Measurements from ENCODE around the gene TBC1D2B.
"Not testable (repeated sequence)": the region's sequence is repeated elsewhere in the genome, so short reads cannot be mapped to it uniquely, and the experiment has no call there.

Gene TBC1D2B

GRCh38 chr15:77985031-77985930 is 92.2 kb downstream of the TBC1D2B start:
- no peak for DNase-seq

- no peak for DNase-seq
These were observed 93.1 kb downstream of the TBC1D2B start for GRCh38 chr15:77984446-77984861.

GRCh38 chr15:77983708-77984445 is 93.6 kb downstream of the TBC1D2B start:
- DNase-seq = no peak

- DNase-seq = no peak
These were observed 94.3 kb downstream of the TBC1D2B start for GRCh38 chr15:77983091-77983707.

DNA sequence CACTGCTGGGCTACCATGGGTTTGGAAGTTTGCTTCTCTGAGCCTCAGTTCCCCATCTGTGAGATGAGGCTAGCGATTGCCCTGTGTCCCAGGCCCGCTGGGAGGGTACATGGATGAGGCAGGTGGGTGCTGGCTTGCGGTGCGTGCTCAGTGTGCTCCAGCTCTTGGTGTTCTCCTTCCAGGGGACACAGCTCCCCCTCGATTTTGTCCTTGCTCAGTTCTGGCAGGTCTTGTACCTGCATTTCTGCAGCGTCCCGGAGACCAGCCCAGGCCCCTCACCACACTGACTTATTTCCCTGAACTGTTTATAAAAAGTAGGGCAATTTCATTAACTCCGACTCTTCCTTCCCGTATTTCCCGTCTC is 95.4 kb downstream of the TBC1D2B start:
- no peak for DNase-seq

DNA sequence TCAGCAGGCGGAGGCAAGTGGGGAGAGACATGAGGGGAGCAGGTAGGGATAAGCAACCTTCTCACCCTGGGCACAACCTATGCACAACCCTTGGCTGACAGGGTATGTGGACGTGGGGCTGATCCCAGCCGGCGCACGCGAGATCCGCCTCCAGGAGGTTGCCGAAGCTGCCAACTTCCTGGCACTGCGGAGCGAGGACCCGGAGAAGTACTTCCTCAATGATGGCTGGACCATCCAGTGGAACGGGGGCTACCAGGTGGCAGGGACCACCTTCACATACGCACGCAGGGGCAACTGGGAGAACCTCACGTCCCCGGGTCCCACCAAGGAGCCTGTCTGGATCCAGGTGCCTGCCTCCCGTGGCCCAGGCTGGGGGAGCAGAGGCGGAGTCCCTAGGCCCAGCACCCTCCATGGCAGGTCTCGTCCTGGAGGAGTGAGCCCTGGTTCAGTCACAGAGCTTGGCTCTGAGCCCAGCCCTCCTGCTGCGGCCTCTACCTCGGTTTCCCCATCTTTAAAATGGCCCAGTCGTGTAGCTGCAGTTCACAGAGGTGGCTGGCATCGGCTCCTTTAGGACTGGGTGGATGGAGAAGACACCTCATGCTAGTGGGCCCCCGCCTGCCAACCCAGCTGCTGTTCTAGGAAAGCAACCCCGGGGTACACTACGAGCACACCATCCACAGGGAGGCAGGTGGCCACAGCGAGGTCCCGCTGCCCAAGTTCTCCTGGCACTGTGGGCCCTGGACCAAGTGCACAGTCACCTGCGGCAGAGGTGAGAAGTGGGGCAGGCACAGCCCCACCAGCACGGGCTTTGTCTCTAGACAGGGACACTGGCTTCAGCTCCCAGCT is 96.0 kb downstream of the TBC1D2B start:
- no peak for DNase-seq

DNA sequence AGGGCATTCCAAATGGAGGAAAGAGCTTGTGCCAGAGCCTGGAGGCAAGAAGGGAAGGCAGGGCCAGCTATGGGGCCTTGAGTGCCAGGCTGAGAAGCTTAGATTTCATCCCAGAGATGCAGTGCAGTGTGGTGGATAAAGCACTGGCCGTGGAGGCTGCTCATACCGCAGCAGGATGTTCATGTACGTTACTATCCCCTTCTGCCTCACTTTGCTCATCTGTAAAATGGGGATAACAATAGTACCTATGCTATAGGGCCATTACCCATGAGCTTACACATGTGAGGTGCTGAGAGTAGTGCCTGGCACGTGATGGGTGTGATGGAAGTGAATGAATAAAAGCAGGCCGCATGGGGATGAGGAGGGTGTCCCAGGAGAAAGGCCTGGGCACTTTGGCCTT is 96.8 kb downstream of the TBC1D2B start:
- DNase-seq = not testable (repeated sequence)

DNA sequence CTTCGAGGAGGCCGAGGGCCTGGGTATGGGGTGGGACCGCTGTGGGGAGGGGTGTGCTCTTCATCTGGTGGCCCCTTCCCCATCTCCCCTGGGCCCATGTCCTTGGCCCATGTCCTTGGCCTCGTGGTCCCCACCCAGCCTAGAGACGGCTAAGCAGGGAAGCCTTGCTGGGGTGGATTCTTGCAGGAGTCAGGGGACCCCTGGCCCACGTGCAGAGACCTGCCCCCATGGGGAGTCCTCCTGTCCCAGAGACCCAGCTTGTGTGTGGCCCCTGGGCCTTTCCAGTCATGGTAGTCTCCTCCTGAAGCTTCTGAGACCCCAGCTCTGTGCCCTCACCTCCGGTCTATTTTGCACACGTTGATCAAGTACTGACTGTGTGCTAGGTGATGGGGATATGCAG is 97.4 kb downstream of the TBC1D2B start:
- DNase-seq = no peak

GRCh38 chr15:77979157-77979556 is 98.4 kb downstream of the TBC1D2B start:
- DNase-seq = not testable (repeated sequence)

DNA sequence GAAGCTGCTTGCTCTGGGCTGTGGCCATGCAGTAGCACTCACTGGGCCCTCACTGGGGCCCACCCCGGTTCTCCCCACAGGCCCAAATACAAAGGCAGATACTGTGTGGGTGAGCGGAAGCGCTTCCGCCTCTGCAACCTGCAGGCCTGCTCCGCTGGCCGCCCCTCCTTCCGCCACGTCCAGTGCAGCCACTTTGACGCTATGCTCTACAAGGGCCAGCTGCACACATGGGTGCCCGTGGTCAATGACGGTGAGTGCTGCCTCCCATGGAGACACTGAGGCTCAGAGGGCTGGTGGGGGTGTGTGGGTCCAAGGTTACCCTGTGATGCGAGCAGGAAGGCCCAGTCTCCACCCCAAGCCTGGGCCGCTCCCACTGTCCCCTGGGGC is 98.8 kb downstream of the TBC1D2B start:
- not testable (repeated sequence) for DNase-seq

DNA sequence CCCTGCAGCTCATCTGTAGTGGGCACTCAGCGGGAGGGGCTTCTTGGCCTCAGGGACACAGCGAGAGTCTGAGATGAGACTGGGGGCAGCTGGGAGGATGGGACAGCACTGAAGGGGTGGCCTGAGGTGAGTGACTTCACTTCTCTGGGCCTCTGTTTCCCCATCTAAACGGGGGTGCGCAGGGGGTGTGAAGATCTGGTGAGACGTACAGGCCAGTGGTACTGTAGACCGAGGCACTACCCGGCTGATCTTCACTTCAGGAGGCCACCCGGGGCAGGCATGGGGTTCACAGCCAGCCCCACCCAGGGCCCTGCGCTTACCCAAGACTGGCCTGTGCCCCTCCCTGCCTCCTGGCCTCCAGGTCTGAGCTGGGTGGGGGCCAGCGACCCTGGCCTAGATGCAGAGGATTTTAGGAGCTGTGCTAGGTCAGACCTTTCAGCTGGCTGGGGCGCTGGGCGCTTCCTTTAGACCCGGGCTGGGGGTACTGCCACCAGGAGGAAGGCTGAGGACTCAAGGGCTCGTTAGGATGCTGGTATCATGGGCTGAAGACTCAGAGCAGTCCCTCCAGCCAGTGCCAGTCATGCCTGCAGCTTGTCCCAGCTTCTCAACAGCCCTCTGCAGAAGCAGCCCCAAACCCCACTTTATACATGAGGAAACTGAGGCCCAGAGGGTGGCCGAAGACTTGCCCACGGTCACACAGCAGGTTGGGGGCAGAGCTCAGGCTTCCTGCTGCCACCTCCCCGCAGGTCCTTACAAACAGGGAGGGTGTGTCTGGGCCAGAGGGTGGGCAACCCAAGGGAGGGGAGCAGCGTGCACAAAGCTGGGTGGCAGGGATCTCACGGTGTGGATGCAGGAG is 99.4 kb downstream of the TBC1D2B start:
- DNase-seq = not testable (repeated sequence)

DNA sequence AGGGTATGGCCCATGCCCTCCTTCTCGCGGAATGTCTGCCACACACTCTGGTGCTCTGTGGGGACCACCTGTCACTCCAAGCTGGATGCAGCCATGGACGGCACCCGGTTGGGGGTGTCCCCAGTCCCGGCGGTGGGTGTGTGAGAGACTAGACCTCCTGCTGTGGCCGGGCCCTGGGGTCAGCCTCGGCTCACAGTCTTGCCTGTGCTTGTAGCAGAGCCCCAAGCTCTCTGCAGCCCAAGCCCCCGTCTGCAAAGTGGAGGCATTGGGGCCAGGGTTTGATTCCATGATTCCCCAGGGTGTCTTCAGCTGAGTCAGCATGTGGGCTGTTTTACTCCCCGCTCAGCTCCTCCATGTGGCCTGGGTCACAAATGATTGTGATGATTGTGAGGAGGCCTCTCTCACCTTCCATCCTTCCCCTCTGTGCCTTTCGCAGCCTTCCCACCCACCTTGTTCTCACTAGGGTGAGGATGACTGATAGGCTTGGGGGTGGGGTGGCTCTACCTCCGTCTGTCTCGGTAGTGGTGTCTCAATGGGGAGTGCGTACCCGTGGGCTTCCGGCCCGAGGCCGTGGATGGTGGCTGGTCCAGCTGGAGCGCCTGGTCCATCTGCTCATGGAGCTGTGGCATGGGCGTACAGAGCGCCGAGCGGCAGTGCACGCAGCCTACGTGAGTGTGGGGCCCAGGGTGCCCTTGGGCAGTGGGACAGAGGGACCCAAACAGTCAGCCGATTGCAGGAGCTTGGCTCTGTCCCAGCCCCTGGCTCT is 100.6 kb downstream of the TBC1D2B start:
- not testable (repeated sequence) for DNase-seq

DNA sequence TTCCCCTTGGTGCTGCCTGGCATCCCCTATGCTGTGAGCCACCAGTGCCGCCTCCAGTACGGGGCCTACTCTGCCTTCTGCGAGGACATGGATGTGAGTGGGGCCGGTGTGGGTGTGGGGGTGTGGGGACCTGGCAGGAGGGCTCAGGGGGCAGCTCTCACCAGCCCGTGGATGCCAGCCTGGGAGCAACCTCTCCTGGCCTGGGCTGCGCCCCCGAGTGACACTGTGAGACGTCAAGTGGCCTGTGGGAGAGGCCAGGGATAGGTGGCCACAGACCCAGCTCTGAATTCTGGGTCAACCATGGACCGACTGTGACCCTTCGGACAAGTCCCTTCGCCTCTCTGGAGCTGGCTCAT is 101.4 kb downstream of the TBC1D2B start:
- DNase-seq = not testable (repeated sequence)

DNA sequence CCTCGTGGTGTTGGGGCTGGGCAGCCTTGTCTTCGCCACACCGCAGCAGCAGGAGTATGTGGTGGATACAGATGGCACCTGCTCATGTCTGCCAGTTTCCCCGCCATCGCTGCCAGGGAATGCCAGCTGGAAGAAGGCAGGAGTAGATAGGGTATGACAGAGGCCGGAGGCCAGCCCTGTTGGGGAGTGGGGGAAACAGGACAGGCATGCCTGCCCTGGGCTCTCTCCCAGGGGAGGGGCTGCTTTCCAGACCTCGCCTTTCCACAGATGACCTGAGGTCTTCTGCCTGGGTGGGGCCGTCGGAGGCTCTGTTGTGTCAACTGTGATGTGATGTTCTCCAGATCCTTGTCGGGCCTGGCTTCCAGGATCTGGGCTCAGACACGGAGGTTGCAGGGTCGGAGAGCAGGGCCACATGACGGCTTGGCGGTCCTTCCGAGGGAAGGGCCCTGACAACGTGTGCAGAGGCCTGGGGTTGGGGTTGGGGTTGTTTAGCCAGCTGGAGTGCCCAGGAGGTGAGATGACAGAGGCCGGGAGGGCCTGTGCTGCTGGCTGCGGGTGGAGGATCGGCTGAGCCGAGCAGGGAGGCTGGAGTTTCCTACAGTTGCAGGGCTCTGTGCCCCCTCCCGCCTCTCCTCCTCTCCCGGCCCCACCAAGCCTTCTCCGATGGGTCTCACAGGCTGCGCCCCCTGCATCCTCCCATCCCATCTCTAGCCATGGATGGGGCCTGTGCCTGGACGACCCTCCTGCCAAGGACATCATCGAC is 102.0 kb downstream of the TBC1D2B start:
- DNase-seq = no peak

GRCh38 chr15:77974416-77975331 is 102.8 kb downstream of the TBC1D2B start:
- no peak for DNase-seq

DNA sequence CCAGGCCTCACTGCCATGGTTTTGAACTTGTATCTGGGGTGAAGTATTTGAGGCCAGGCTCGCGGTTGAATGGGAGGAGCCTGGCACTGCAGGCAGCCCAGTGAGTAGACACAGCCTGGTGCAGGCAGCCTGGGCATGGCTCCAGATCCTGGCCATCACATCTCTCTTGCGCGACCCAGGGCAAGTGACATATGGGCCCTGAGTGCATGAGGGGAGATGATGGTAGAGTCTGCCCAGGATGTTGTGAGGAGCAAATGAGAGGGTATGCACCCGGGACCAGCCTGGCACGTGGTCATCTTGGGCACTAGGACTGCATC is 103.5 kb downstream of the TBC1D2B start:
- no peak for DNase-seq

DNA sequence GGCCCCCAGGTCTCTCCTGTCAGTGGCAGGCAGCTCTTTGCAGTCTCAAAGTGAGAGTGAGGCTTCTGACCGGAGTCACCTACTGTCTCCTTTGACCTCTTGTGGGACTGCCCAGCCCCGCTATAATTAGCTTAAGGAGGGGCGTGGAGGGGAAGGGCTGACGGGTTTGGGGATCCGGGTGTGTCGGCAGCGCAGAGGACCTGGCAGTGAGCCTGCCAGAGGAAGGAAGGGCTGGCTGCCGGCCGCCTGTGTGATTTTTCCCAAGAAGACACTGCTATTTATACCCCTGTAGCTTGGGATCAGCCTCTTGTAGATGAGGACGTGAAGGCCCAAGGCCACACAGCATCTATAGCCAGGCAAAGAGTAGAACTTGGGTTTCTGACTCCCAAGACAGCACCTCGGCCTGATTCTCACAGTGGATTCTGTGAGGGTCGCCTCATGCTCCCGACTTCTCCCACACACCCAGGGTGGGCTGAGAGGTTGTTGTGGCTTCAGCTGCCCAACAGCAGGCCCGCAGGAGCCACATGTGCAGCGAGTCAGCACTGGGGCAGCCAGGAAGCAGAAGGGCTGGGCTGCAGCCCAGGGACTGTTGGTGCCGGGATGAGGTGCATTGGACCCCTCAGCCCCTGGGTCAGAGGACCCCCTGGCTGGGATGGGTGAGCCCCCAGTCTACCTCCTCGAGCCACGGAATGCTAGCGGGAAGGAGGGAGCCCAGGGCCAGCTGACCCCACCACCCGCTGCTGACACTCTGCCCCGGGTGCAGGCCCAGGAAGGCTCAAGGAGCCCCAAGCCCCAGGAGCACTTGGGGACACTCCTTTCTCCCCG is 104.0 kb downstream of the TBC1D2B start:
- DNase-seq = not testable (repeated sequence)

DNA sequence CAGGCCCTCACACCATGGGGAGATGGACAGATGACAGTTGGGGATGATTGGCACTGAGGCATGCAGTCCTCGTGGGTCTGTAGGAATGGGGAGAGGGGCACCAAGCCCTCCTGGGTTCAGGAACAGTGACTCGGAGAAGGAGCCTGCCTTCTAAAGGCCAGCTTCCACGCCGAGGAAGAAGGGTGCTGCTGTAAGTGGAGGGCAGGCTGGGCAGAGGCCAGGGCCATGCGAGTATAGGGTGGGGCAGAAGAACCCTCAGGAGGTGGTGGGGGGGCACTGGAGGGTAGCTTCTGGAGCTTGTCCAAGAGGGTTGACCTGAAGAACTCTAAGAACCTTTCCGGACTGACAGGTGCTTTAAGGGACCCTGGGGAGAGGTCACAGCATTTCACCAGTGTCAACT is 104.8 kb downstream of the TBC1D2B start:
- not testable (repeated sequence) for DNase-seq

Measured in stimulated activated CD4-positive, alpha-beta T cell treated with anti-CD3 and anti-CD28 coated beads, Interleukin-1b, Interleukin-23, amount 100 ng/mL, for 48 hours (primary cell).